Activated naive CD4-positive, alpha-beta T cell treated with anti-CD3 and anti-CD28 coated beads, Interleukin-2, amount 10 ng/mL, durations not matched to agents 7 days and 5 days (primary cell): ENCODE data around the gene GLS.
A peak's percentile ranks its signal among the peaks of the same experiment; 100 is the strongest.

Experiments used
- CTCF ChIA-PET: fragments of 350-600 bp; sonication (Branson Sonifier 250); formaldehyde crosslinking; loops from one replicate; lab custom pipeline; 2021; ENCODE audit warnings: antibody characterized with exemption; lab: Charles Lee
- DNase-seq: peaks from one replicate; pipeline ENCODE4 v3.0.0-alpha.2; 2020
- H3K27ac Mint-ChIP-seq: one replicate; pipeline ENCODE4 v1.8.0; 2021; ENCODE audit warnings: mild to moderate bottlenecking, moderate library complexity, mixed read lengths
- H3K27me3 Mint-ChIP-seq: one replicate; pipeline ENCODE4 v1.8.0; 2021; ENCODE audit warnings: mild to moderate bottlenecking, mixed read lengths
- H3K36me3 Mint-ChIP-seq: one replicate; pipeline ENCODE4 v1.8.0; 2021; ENCODE audit warnings: mixed read lengths
- H3K4me1 Mint-ChIP-seq: one replicate; pipeline ENCODE4 v1.8.0; 2021; ENCODE audit warnings: mixed read lengths
- H3K4me3 Mint-ChIP-seq: one replicate; pipeline ENCODE4 v1.8.0; 2021; ENCODE audit warnings: mild to moderate bottlenecking, moderate library complexity, mixed read lengths
- H3K9me3 Mint-ChIP-seq: one replicate; pipeline ENCODE4 v1.8.0; 2021; ENCODE audit warnings: mixed read lengths

The GLS gene

GRCh38 chr2:190909680-190910079, 29.1 kb downstream of the GLS start:
- Mint-ChIP-seq H3K4me1 (peaks cover 11% of the 10 kb centered on the region), H3K4me3 (no peak overlapping the region), H3K9me3 (no peaks in the 10 kb centered on the region), H3K27me3 (no peaks in the 10 kb centered on the region), H3K36me3 (peaks cover 36% of the 10 kb centered on the region), H3K27ac (no peak overlapping the region)
- DNase-seq: no peak
- CTCF ChIA-PET: no interaction called here

- H3K36me3 Mint-ChIP-seq: peaks cover 33% of the 10 kb centered on the region
- no peaks in the 10 kb centered on the region for H3K27me3 Mint-ChIP-seq
- H3K4me1 Mint-ChIP-seq: peaks cover 11% of the 10 kb centered on the region
- no peak for DNase-seq
- H3K9me3 Mint-ChIP-seq: no peaks in the 10 kb centered on the region
- H3K27ac Mint-ChIP-seq: no peak overlapping the region
- no peak overlapping the region for H3K4me3 Mint-ChIP-seq
- CTCF ChIA-PET: no interaction called here
Measured at GRCh38 chr2:190910341-190911136, 29.9 kb downstream of the GLS start.

- H3K36me3 Mint-ChIP-seq: peaks cover 39% of the 10 kb centered on the region
- DNase-seq: no peak
- H3K27me3 Mint-ChIP-seq: no peaks in the 10 kb centered on the region
- H3K4me3 Mint-ChIP-seq: no peak overlapping the region
- CTCF ChIA-PET: no interaction called here
- H3K9me3 Mint-ChIP-seq: no peaks in the 10 kb centered on the region
- H3K4me1 Mint-ChIP-seq: peaks cover 22% of the 10 kb centered on the region
- no peak overlapping the region for H3K27ac Mint-ChIP-seq
Measured at GRCh38 chr2:190911813-190912212, 31.2 kb downstream of the GLS start.

GRCh38 chr2:190912726-190913125, 32.1 kb downstream of the GLS start:
- no peak overlapping the region for H3K4me3 Mint-ChIP-seq
- peaks cover 31% of the 10 kb centered on the region for H3K4me1 Mint-ChIP-seq
- DNase-seq: no peak
- no peaks in the 10 kb centered on the region for H3K27me3 Mint-ChIP-seq
- H3K27ac Mint-ChIP-seq: no peak overlapping the region
- CTCF ChIA-PET: interaction anchor here (1.8 kb wide), 1 partner anchor 62 kb away, joined by 6 read pairs; no protein-coding TSS in a partner anchor
- H3K36me3 Mint-ChIP-seq: peaks cover 45% of the 10 kb centered on the region
- no peaks in the 10 kb centered on the region for H3K9me3 Mint-ChIP-seq

- H3K36me3 Mint-ChIP-seq: peaks cover 54% of the 10 kb centered on the region
- no peak for DNase-seq
- no peak overlapping the region for H3K27ac Mint-ChIP-seq
- CTCF ChIA-PET: interaction anchor here (1.8 kb wide), 1 partner anchor 63 kb away, joined by 6 read pairs; no protein-coding TSS in a partner anchor
- H3K27me3 Mint-ChIP-seq: no peaks in the 10 kb centered on the region
- H3K4me1 Mint-ChIP-seq: peaks cover 37% of the 10 kb centered on the region
- H3K9me3 Mint-ChIP-seq: no peaks in the 10 kb centered on the region
- H3K4me3 Mint-ChIP-seq: no peak overlapping the region
Measured at GRCh38 chr2:190913725-190914124, 33.1 kb downstream of the GLS start.

- Mint-ChIP-seq H3K36me3 (peaks cover 50% of the 10 kb centered on the region), H3K27me3 (no peaks in the 10 kb centered on the region), H3K9me3 (no peaks in the 10 kb centered on the region), H3K4me1 (peaks cover 30% of the 10 kb centered on the region), H3K27ac (peak overlapping the region; percentile 26), H3K4me3 (no peak overlapping the region)
- CTCF ChIA-PET: no interaction called here
- DNase-seq: peak; percentile 47
Measured at GRCh38 chr2:190916829-190917228, 36.2 kb downstream of the GLS start.

- Mint-ChIP-seq H3K27ac (no peak overlapping the region), H3K9me3 (no peaks in the 10 kb centered on the region), H3K36me3 (peaks cover 55% of the 10 kb centered on the region), H3K4me1 (peaks cover 28% of the 10 kb centered on the region), H3K27me3 (no peaks in the 10 kb centered on the region), H3K4me3 (no peak overlapping the region)
- CTCF ChIA-PET: no interaction called here
- no peak for DNase-seq
Measured at GRCh38 chr2:190920085-190920484, 39.5 kb downstream of the GLS start.

- Mint-ChIP-seq H3K4me3 (no peak overlapping the region), H3K9me3 (no peaks in the 10 kb centered on the region), H3K4me1 (peaks cover 11% of the 10 kb centered on the region), H3K27ac (peak overlapping the region; percentile 3), H3K36me3 (peaks cover 49% of the 10 kb centered on the region), H3K27me3 (no peaks in the 10 kb centered on the region)
- CTCF ChIA-PET: no interaction called here
- no peak for DNase-seq
Measured at GRCh38 chr2:190922376-190922775, 41.8 kb downstream of the GLS start.

- Mint-ChIP-seq H3K27me3 (no peaks in the 10 kb centered on the region), H3K9me3 (no peaks in the 10 kb centered on the region), H3K4me3 (no peak overlapping the region), H3K4me1 (no peaks in the 10 kb centered on the region), H3K27ac (no peak overlapping the region), H3K36me3 (peaks cover 53% of the 10 kb centered on the region)
- DNase-seq: no peak
- CTCF ChIA-PET: interaction anchor here (0.9 kb wide), 1 partner anchor 77 kb away, joined by 3 read pairs; no protein-coding TSS in a partner anchor
Measured at GRCh38 chr2:190927301-190927700, 46.7 kb downstream of the GLS start.

- Mint-ChIP-seq H3K4me1 (no peaks in the 10 kb centered on the region), H3K9me3 (no peaks in the 10 kb centered on the region), H3K27ac (no peak overlapping the region), H3K36me3 (peaks cover 47% of the 10 kb centered on the region), H3K4me3 (no peak overlapping the region), H3K27me3 (no peaks in the 10 kb centered on the region)
- CTCF ChIA-PET: no interaction called here
- no peak for DNase-seq
Measured at GRCh38 chr2:190929919-190930318, 49.3 kb downstream of the GLS start.

- peaks cover 43% of the 10 kb centered on the region for H3K36me3 Mint-ChIP-seq
- CTCF ChIA-PET: no interaction called here
- H3K27ac Mint-ChIP-seq: no peak overlapping the region
Measured at GRCh38 chr2:190930411-190930810, 49.8 kb downstream of the GLS start.

GRCh38 chr2:190932514-190932913, 51.9 kb downstream of the GLS start:
- Mint-ChIP-seq H3K9me3 (no peaks in the 10 kb centered on the region), H3K27me3 (no peaks in the 10 kb centered on the region), H3K4me3 (no peak overlapping the region), H3K36me3 (peaks cover 38% of the 10 kb centered on the region), H3K27ac (no peak overlapping the region), H3K4me1 (no peaks in the 10 kb centered on the region)
- CTCF ChIA-PET: interaction anchor here (1.4 kb wide), 1 partner anchor 152 kb away, joined by 3 read pairs; no protein-coding TSS in a partner anchor
- DNase-seq: no peak

More at GRCh38 chr2:190930411-190930810, 49.8 kb downstream of the GLS start:
- Mint-ChIP-seq H3K4me3 (no peak overlapping the region), H3K27me3 (no peaks in the 10 kb centered on the region), H3K9me3 (no peaks in the 10 kb centered on the region), H3K4me1 (no peaks in the 10 kb centered on the region)
- DNase-seq: no peak

GRCh38 chr2:190933361-190933760, 52.7 kb downstream of the GLS start:
- H3K27ac Mint-ChIP-seq: no peak overlapping the region
- H3K4me1 Mint-ChIP-seq: no peaks in the 10 kb centered on the region
- CTCF ChIA-PET: interaction anchor here (1.4 kb wide), 1 partner anchor 152 kb away, joined by 3 read pairs; no protein-coding TSS in a partner anchor
- no peak overlapping the region for H3K4me3 Mint-ChIP-seq
- no peaks in the 10 kb centered on the region for H3K9me3 Mint-ChIP-seq
- H3K27me3 Mint-ChIP-seq: no peaks in the 10 kb centered on the region
- H3K36me3 Mint-ChIP-seq: peaks cover 34% of the 10 kb centered on the region
- DNase-seq: no peak

GRCh38 chr2:190935054-190935453, 54.4 kb downstream of the GLS start:
- H3K4me1 Mint-ChIP-seq: no peaks in the 10 kb centered on the region
- no peaks in the 10 kb centered on the region for H3K9me3 Mint-ChIP-seq
- H3K36me3 Mint-ChIP-seq: peaks cover 25% of the 10 kb centered on the region
- DNase-seq: no peak
- H3K27me3 Mint-ChIP-seq: no peaks in the 10 kb centered on the region
- no peak overlapping the region for H3K4me3 Mint-ChIP-seq
- CTCF ChIA-PET: no interaction called here
- H3K27ac Mint-ChIP-seq: no peak overlapping the region

- no peaks in the 10 kb centered on the region for H3K27me3 Mint-ChIP-seq
- no peaks in the 10 kb centered on the region for H3K4me1 Mint-ChIP-seq
- no peak overlapping the region for H3K4me3 Mint-ChIP-seq
- DNase-seq: no peak
- no peaks in the 10 kb centered on the region for H3K9me3 Mint-ChIP-seq
- CTCF ChIA-PET: no interaction called here
- peaks cover 10% of the 10 kb centered on the region for H3K36me3 Mint-ChIP-seq
- H3K27ac Mint-ChIP-seq: no peak overlapping the region
Measured at GRCh38 chr2:190938771-190939335, 58.2 kb downstream of the GLS start.
